ENCODE data around the gene PLAAT4.

GRCh38 chr11:63595296-63595695 lies 58.7 kb downstream of the PLAAT4 start:
- TF ChIP-seq CREM (IDR thresholded peaks at IDR 0.05; ENCODE audit: low read depth) = no peak
- TF ChIP-seq CTCF (IDR thresholded peaks at IDR 0.05 in 2 of 3, conservative IDR thresholded peaks at IDR 0.05 in 1 of 3; ENCODE audit: control insufficient read depth in 2 of 3, extremely low read depth in 1 of 3, insufficient read depth in 1 of 3, low read depth in 3 of 3, low read length in 3 of 3) = no peak
- no peak for TF ChIP-seq USF2 (IDR thresholded peaks at IDR 0.05; ENCODE audit: borderline replicate concordance, low read depth, low read length)
- TF ChIP-seq POLR2AphosphoS5 (IDR thresholded peaks at IDR 0.05; ENCODE audit: low read length) = no peak
- TF ChIP-seq POLR2A (IDR thresholded peaks at IDR 0.05; ENCODE audit: low read depth, low read length) = no peak
- TF ChIP-seq SMAD1 (IDR thresholded peaks at IDR 0.05; ENCODE audit: low read depth, partially characterized antibody) = no peak
- TF ChIP-seq ESRRA (IDR thresholded peaks at IDR 0.05; ENCODE audit: low read length) = no peak
- no peak for TF ChIP-seq NBN (IDR thresholded peaks at IDR 0.05)
- TF ChIP-seq MAX (IDR thresholded peaks at IDR 0.05; ENCODE audit: low read depth, low read length) = no peak
- no peak for TF ChIP-seq E2F4 (IDR thresholded peaks at IDR 0.05; ENCODE audit: low read depth, low read length)
- TF ChIP-seq ZNF622 (IDR thresholded peaks at IDR 0.05) = no peak
